ENCODE results near the gene PXMP2.

The PXMP2 gene

GRCh38 chr12:132687211-132688164 lies at the start of gene PXMP2, which contains the start of gene POLE:
Gene PXMP2 (plus strand): TSS chr12:132687587. CDS start chr12:132687671, 84 bp downstream.
Gene POLE (minus strand): TSS chr12:132687342. CDS start chr12:132687315, 27 bp downstream.
- peak; percentile 89 to 94 for DNase-seq (ENCODE audit: low read depth in 2 of 2)

- no peak for DNase-seq (ENCODE audit: low read depth in 2 of 2)
Measured at GRCh38 chr12:132637811-132638210, 49.6 kb upstream of the PXMP2 start.

- no peak for DNase-seq (ENCODE audit: low read depth in 2 of 2)
Measured at GRCh38 chr12:132638541-132639408, 48.6 kb upstream of the PXMP2 start.

GRCh38 chr12:132639956-132640520 lies 47.3 kb upstream of the PXMP2 start:
- no peak for DNase-seq (ENCODE audit: low read depth in 2 of 2)

GRCh38 chr12:132640936-132641335 lies 46.5 kb upstream of the PXMP2 start:
- no peak for DNase-seq (ENCODE audit: low read depth in 2 of 2)

GRCh38 chr12:132641811-132642650 lies 45.4 kb upstream of the PXMP2 start:
- DNase-seq (ENCODE audit: low read depth in 2 of 2), result no peak

GRCh38 chr12:132642846-132643835 lies 44.2 kb upstream of the PXMP2 start:
- no peak for DNase-seq (ENCODE audit: low read depth in 2 of 2)

- DNase-seq (ENCODE audit: low read depth in 2 of 2), result no peak
Measured at GRCh38 chr12:132646850-132647249, 40.5 kb upstream of the PXMP2 start.

- DNase-seq (ENCODE audit: low read depth in 2 of 2), result no peak
Measured at GRCh38 chr12:132647858-132648257, 39.5 kb upstream of the PXMP2 start.

GRCh38 chr12:132648616-132649225 lies 38.7 kb upstream of the PXMP2 start:
- no peak for DNase-seq (ENCODE audit: low read depth in 2 of 2)

GRCh38 chr12:132649226-132649945 lies 38.0 kb upstream of the PXMP2 start:
- DNase-seq (ENCODE audit: low read depth in 2 of 2), result no peak

- DNase-seq (ENCODE audit: low read depth in 2 of 2), result no peak
Measured at GRCh38 chr12:132651444-132652100, 35.8 kb upstream of the PXMP2 start.

GRCh38 chr12:132653567-132654290 lies 33.7 kb upstream of the PXMP2 start:
- DNase-seq (ENCODE audit: low read depth in 2 of 2), result no peak

- no peak for DNase-seq (ENCODE audit: low read depth in 2 of 2)
Measured at GRCh38 chr12:132657004-132657727, 30.2 kb upstream of the PXMP2 start.

GRCh38 chr12:132658149-132658894 lies 29.1 kb upstream of the PXMP2 start:
- no peak for DNase-seq (ENCODE audit: low read depth in 2 of 2)

- DNase-seq (ENCODE audit: low read depth in 2 of 2), result no peak
Measured at GRCh38 chr12:132659146-132659545, 28.2 kb upstream of the PXMP2 start.
